Endodermal cell (in vitro differentiated cells): ENCODE measurements around the gene CCDC51. TPM values are rescaled to one million over a fixed set of nuclear protein-coding genes. Genes with fewer than 3 reads are reported as not detected.

Experiments
- DNase-seq: peaks from one replicate; pipeline ENCODE4 v3.0.0-alpha.2; 2017
- H3K27ac ChIP-seq: 2 replicates; pipeline ENCODE4 v1.5.1; 2013; ENCODE audit warnings: mild to moderate bottlenecking, low read depth, low read length, moderate library complexity
- H3K27me3 ChIP-seq: 2 replicates; pipeline ENCODE4 v1.6.1; 2013; ENCODE audit warnings: mild to moderate bottlenecking, low read length, moderate library complexity; ENCODE audit not compliant: insufficient read depth, control insufficient read depth, poor library complexity, severe bottlenecking
- H3K36me3 ChIP-seq: 2 replicates; pipeline ENCODE4 v1.7.0; 2013; ENCODE audit warnings: mild to moderate bottlenecking, low read length, moderate library complexity; ENCODE audit not compliant: control insufficient read depth, insufficient read depth
- H3K4me1 ChIP-seq: one replicate; pipeline ENCODE4 v1.7.0; 2013; ENCODE audit warnings: low read length; ENCODE audit not compliant: control insufficient read depth, insufficient read depth
- H3K4me3 ChIP-seq: 2 replicates; pipeline ENCODE4 v1.5.1; 2013; ENCODE audit warnings: mild to moderate bottlenecking, low read length, moderate library complexity
- H3K9ac ChIP-seq: 2 replicates; pipeline ENCODE4 v1.6.1; 2013; ENCODE audit warnings: mild to moderate bottlenecking, low read length, moderate library complexity; ENCODE audit not compliant: poor library complexity, severe bottlenecking; ENCODE audit errors: extremely low read depth
- H3K9me3 ChIP-seq: 2 replicates; pipeline ENCODE4 v1.6.1; 2013; ENCODE audit warnings: mild to moderate bottlenecking, low read length, moderate library complexity; ENCODE audit not compliant: control insufficient read depth
- H3K27ac Mint-ChIP-seq: 2 replicates; pipeline ENCODE4 v1.8.0; 2020; ENCODE audit warnings: mixed read lengths
- H3K27me3 Mint-ChIP-seq: 2 replicates; pipeline ENCODE4 v1.8.0; 2021; ENCODE audit warnings: mild to moderate bottlenecking, mixed read lengths; ENCODE audit not compliant: insufficient read depth
- H3K36me3 Mint-ChIP-seq: 2 replicates; pipeline ENCODE4 v1.8.0; 2020; ENCODE audit warnings: low read depth, mixed read lengths
- H3K4me1 Mint-ChIP-seq: 2 replicates; pipeline ENCODE4 v1.8.0; 2020; ENCODE audit warnings: mixed read lengths
- H3K4me3 Mint-ChIP-seq: 2 replicates; pipeline ENCODE4 v1.8.0; 2020; ENCODE audit warnings: mild to moderate bottlenecking, moderate library complexity, mixed read lengths
- H3K9me3 Mint-ChIP-seq: 2 replicates; pipeline ENCODE4 v1.8.0; 2020; ENCODE audit warnings: mild to moderate bottlenecking, mixed read lengths
- WGBS, 2 experiments: methylation state at CpG; one replicate each; pipeline versions ENCODE4 v1.1.5 to v1.1.7; 2013; ENCODE audit warnings: missing lambda C conversion rate in 2 of 2, mixed read lengths in 1 of 2; ENCODE audit not compliant: insufficient coverage in 1 of 2, insufficient read length in 1 of 2; 5-methylcytosine and 5-hydroxymethylcytosine counted together
- total RNA-seq, 2 donors: library from RNA; stranded (reverse); fragmentation: NEBNext Ultra II Directional in 1 of 2; extraction: Animal tissue kit (Norgen Biotek cat#: 25700) in 1 of 2; gene quantifications; 2 replicates in 1 of 2; 3 replicates in 1 of 2; pipeline ENCODE4 v1.2.1, GENCODE V29; 2021
- TF ChIP-seq, protein P1 (sequence below): fragments of 200-600 bp; sonication (generic); conservative IDR thresholded peaks from 2 replicates; pipeline ENCODE4 v1.5.0; 2021; ENCODE audit warnings: antibody characterized with exemption, mild to moderate bottlenecking

CCDC51 gene
- total RNA-seq, 2 donors from 2014 or later, result 14.5 to 14.6 TPM

- no peaks in the 10 kb centered on the region for H3K27me3 ChIP-seq
- H3K4me3 ChIP-seq, result no peak overlapping the region
- no peaks in the 10 kb centered on the region for H3K4me1 ChIP-seq
- Mint-ChIP-seq H3K27me3 (no peaks in the 10 kb centered on the region), H3K9me3 (no peaks in the 10 kb centered on the region), H3K4me1 (no peaks in the 10 kb centered on the region), H3K27ac (no peak overlapping the region), H3K4me3 (no peak overlapping the region), H3K36me3 (peaks cover 61% of the 10 kb centered on the region)
- no peak for DNase-seq
- H3K36me3 ChIP-seq, result peaks cover 39% of the 10 kb centered on the region
- H3K9ac ChIP-seq, result no peak overlapping the region
- 94 to 97% methylated on average over 8 to 17 of the region's 17 CpGs for WGBS, 2 experiments
- H3K9me3 ChIP-seq, result no peaks in the 10 kb centered on the region
- TF ChIP-seq, protein P1, sequence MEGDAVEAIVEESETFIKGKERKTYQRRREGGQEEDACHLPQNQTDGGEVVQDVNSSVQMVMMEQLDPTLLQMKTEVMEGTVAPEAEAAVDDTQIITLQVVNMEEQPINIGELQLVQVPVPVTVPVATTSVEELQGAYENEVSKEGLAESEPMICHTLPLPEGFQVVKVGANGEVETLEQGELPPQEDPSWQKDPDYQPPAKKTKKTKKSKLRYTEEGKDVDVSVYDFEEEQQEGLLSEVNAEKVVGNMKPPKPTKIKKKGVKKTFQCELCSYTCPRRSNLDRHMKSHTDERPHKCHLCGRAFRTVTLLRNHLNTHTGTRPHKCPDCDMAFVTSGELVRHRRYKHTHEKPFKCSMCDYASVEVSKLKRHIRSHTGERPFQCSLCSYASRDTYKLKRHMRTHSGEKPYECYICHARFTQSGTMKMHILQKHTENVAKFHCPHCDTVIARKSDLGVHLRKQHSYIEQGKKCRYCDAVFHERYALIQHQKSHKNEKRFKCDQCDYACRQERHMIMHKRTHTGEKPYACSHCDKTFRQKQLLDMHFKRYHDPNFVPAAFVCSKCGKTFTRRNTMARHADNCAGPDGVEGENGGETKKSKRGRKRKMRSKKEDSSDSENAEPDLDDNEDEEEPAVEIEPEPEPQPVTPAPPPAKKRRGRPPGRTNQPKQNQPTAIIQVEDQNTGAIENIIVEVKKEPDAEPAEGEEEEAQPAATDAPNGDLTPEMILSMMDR, result no peak
- no peak overlapping the region for H3K27ac ChIP-seq
Observed at GRCh38 chr3:48418140-48418539, 21.8 kb downstream of the CCDC51 start.

- H3K9ac ChIP-seq, result no peak overlapping the region
- peaks cover 63% of the 10 kb centered on the region for H3K36me3 Mint-ChIP-seq
- H3K4me3 ChIP-seq, result no peak overlapping the region
Observed at GRCh38 chr3:48417529-48418108, 22.3 kb downstream of the CCDC51 start.

GRCh38 chr3:48416546-48416945 is 23.4 kb downstream of the CCDC51 start:
- H3K27me3 Mint-ChIP-seq, result no peaks in the 10 kb centered on the region
- no peak for DNase-seq
- no peak overlapping the region for H3K4me3 Mint-ChIP-seq
- Histone ChIP-seq H3K9me3 (no peaks in the 10 kb centered on the region), H3K4me3 (no peak overlapping the region), H3K4me1 (no peaks in the 10 kb centered on the region), H3K36me3 (peaks cover 50% of the 10 kb centered on the region), H3K9ac (no peak overlapping the region), H3K27me3 (no peaks in the 10 kb centered on the region), H3K27ac (no peak overlapping the region)
- no peaks in the 10 kb centered on the region for H3K4me1 Mint-ChIP-seq
- H3K9me3 Mint-ChIP-seq, result no peaks in the 10 kb centered on the region
- TF ChIP-seq, protein P1, result no peak
- WGBS, 2 experiments, result 97 to 100% methylated on average over 4 of the region's 4 CpGs
- H3K27ac Mint-ChIP-seq, result no peak overlapping the region
- peaks cover 68% of the 10 kb centered on the region for H3K36me3 Mint-ChIP-seq

More at GRCh38 chr3:48417529-48418108, 22.3 kb downstream of the CCDC51 start:
- H3K27me3 ChIP-seq, result no peaks in the 10 kb centered on the region
- Mint-ChIP-seq H3K27me3 (no peaks in the 10 kb centered on the region), H3K4me3 (no peak overlapping the region), H3K9me3 (no peaks in the 10 kb centered on the region), H3K4me1 (no peaks in the 10 kb centered on the region), H3K27ac (no peak overlapping the region)
- no peak overlapping the region for H3K27ac ChIP-seq
- H3K36me3 ChIP-seq, result peaks cover 44% of the 10 kb centered on the region
- 96 to 100% methylated on average over 4 to 14 of the region's 14 CpGs for WGBS, 2 experiments
- TF ChIP-seq, protein P1, result no peak
- H3K9me3 ChIP-seq, result no peaks in the 10 kb centered on the region
- no peaks in the 10 kb centered on the region for H3K4me1 ChIP-seq
- no peak for DNase-seq
